Measurements from ENCODE around the gene QRFP. TPM values are rescaled to one million over a fixed set of nuclear protein-coding genes. Genes with fewer than 3 reads are reported as not detected.
A peak's percentile ranks its signal among the peaks of the same experiment; 100 is the strongest.

The QRFP gene
- total and polyA plus RNA-seq, 5 donors from 2014 or later = not detected

DNA sequence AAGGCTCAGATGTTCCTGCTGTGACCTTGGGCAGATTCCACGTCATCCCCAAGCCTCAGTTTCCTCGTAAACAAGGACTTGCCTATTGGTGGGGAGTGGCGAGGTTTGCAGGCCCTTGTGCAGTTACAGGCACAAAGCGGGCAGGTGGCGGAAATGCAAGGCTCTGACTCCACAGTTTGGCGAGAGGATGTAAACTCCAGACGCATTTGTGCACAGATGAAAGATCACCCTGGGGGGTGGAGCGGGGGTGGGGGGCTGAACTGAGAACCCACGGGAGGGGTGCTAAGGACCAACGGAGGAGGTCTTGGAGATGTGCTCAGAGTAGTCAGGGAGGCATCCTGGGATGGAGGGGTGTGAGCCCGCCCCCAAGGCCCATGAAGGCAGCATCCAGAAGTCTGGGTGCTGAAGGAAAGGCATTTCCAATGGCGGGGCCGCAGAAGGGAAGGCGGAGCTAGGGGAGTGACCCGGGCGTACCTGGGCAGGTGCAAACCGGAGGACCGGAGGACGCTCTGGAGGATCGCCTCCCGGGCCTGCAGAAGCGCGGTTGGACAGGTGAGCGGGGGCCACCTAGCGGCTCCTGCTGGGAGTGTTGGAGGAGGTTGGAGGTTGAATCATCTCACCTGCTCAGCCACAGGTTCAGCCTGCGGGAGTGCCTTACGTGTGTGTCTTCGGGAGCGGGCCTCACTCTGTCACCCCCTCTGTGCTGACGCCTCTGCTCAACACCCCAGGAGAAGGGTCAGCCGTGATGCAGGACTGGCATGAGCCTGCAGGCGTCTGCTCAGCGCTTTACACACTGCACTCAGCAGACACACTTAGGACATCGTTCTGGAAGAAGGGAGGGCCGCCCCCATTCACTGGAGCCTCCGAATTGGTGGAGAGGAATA lies 44.3 kb upstream of the QRFP start:
- H3K4me1 Mint-ChIP-seq = peaks cover 0 to 16% (median 7%) of the 10 kb centered on the region in 4 donors
- no peaks in the 10 kb centered on the region for H3K36me3 ChIP-seq (ENCODE audit: control insufficient read depth, insufficient read depth, low read length)
- H3K27ac ChIP-seq (ENCODE audit: insufficient read depth, low read length, poor library complexity, severe bottlenecking) = no peak overlapping the region
- H3K9me3 Mint-ChIP-seq = peaks cover 0 to 4% (median 0%) of the 10 kb centered on the region in 7 donors
- DNase-seq (peak; percentile 48 to 69 (median 62)), ATAC-seq (ENCODE audit: low read depth in 2 of 2) (peak; percentile 80 to 83)
- peaks cover 48% of the 10 kb centered on the region for H3K27me3 Mint-ChIP-seq
- H3K4me3 Mint-ChIP-seq = peak overlapping the region in 3 of 4 donors; percentile 27 to 64 (median 48)
- H3K27ac Mint-ChIP-seq = peak overlapping the region in 1 of 3 donors; percentile 52
- peaks cover 6% of the 10 kb centered on the region for H3K27me3 ChIP-seq (ENCODE audit: control insufficient read depth, insufficient read depth, low read length)
- H3K9me3 ChIP-seq (ENCODE audit: control insufficient read depth in 2 of 2, low read length in 2 of 2) = no peaks in the 10 kb centered on the region
- no peaks in the 10 kb centered on the region for H3K36me3 Mint-ChIP-seq
- H3K4me3 ChIP-seq (ENCODE audit: low read depth, low read length) = no peak overlapping the region
- peaks cover 19% of the 10 kb centered on the region for H3K4me1 ChIP-seq (ENCODE audit: control insufficient read depth, insufficient read depth, low read length, poor library complexity, severe bottlenecking)

DNA sequence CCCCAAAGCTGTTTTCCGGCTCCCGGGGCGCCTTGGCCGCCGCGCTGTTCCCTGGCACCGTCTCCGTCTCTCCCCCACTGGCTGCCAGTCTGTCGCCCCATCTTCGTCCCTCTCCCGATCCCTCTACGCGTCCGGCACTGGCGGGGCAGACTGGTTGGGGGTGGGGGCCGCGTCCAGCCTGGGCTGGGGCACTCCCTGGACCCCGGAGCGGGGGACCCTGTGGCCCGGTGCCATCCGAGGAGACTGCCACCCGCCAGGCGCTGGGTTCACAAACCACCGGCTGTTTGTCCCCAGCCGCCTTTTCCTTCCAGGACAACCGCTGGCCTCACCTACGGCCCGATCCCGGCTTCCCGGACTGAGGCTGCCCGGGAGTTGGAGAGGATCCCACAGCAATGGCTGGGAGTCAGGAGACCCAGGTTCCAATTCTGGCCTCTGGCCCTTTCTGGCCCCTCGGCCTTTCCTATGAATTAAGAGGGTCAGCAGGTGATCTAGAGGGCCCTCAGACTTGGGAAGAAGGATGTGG lies 43.5 kb upstream of the QRFP start:
- no peak overlapping the region for H3K27ac Mint-ChIP-seq
- H3K27me3 Mint-ChIP-seq = peaks cover 53% of the 10 kb centered on the region
- peak overlapping the region in 1 of 4 donors; percentile 48 for H3K4me3 Mint-ChIP-seq
- no peak overlapping the region for H3K27ac ChIP-seq (ENCODE audit: insufficient read depth, low read length, poor library complexity, severe bottlenecking)
- peaks cover 0 to 16% (median 7%) of the 10 kb centered on the region in 4 donors for H3K4me1 Mint-ChIP-seq
- H3K4me3 ChIP-seq (ENCODE audit: low read depth, low read length) = no peak overlapping the region
- no peaks in the 10 kb centered on the region for H3K36me3 Mint-ChIP-seq
- no peak for ATAC-seq (ENCODE audit: low read depth in 2 of 2)
- no peaks in the 10 kb centered on the region for H3K36me3 ChIP-seq (ENCODE audit: control insufficient read depth, insufficient read depth, low read length)
- peaks cover 19% of the 10 kb centered on the region for H3K4me1 ChIP-seq (ENCODE audit: control insufficient read depth, insufficient read depth, low read length, poor library complexity, severe bottlenecking)
- no peak for DNase-seq
- peaks cover 0 to 6% (median 0%) of the 10 kb centered on the region in 7 donors for H3K9me3 Mint-ChIP-seq
- H3K9me3 ChIP-seq (ENCODE audit: control insufficient read depth in 2 of 2, low read length in 2 of 2) = no peaks in the 10 kb centered on the region
- H3K27me3 ChIP-seq (ENCODE audit: control insufficient read depth, insufficient read depth, low read length) = peaks cover 6% of the 10 kb centered on the region

- Histone ChIP-seq H3K27ac (ENCODE audit: insufficient read depth, low read length, poor library complexity, severe bottlenecking) (no peak overlapping the region), H3K4me1 (ENCODE audit: control insufficient read depth, insufficient read depth, low read length, poor library complexity, severe bottlenecking) (peaks cover 19% of the 10 kb centered on the region), H3K36me3 (ENCODE audit: control insufficient read depth, insufficient read depth, low read length) (no peaks in the 10 kb centered on the region), H3K27me3 (ENCODE audit: control insufficient read depth, insufficient read depth, low read length) (peaks cover 6% of the 10 kb centered on the region), H3K9me3 (ENCODE audit: control insufficient read depth in 2 of 2, low read length in 2 of 2) (no peaks in the 10 kb centered on the region), H3K4me3 (ENCODE audit: low read depth, low read length) (no peak overlapping the region)
- Mint-ChIP-seq H3K4me3 (no peak overlapping the region), H3K27me3 (peaks cover 58% of the 10 kb centered on the region), H3K36me3 (no peaks in the 10 kb centered on the region), H3K4me1 (peaks cover 0 to 16% (median 7%) of the 10 kb centered on the region in 4 donors), H3K27ac (no peak overlapping the region), H3K9me3 (peaks cover 0 to 6% (median 0%) of the 10 kb centered on the region in 7 donors)
- DNase-seq (peak in 1 of 3 donors; percentile 14), ATAC-seq (ENCODE audit: low read depth in 2 of 2) (no peak)
These were observed 42.9 kb upstream of the QRFP start for GRCh38 chr9:130939405-130940026.

DNA sequence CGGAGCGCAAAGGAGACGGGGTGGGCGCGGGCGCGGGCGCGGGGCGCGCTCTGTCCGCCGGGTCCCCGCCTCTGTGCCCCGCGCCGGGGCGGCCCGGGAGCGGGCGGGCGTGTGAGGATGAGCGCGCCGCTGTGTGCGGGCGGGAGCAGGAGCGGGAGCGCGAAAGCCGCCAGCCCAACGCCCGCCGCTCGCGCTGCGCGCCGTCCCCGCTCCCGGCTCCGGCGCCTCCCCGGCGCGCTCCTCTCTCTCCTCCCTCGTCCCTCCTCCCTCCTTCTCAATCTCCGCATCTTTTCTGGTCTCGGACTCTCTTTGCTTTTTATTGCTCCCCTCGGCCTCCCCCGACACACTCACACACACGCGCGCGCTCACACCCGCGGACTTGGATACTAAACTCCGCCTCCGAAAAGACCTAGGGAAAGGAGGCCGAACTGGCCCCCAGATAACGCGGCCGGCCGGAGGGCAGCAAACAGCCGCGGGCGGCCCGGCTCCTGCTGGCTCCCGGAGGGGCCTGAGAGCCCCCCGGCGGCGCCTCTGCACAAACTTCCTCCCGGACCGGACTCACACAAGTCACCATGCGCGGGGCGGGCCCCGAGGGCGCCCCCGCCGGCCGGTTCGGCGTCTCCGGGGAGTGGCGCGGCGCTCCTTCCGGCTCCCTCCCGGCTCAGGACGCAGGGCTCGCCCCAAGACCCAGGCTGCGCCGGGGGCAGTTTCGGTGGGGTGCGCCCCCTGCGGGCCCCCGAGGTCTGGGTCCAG lies 42.2 kb upstream of the QRFP start, which contains the start of gene FIBCD1:
Gene FIBCD1, minus strand, starts transcription at position 596 of the 753 bp plus-strand sequence. CDS start 640 bp downstream, outside the sequence.
- ATAC-seq (ENCODE audit: low read depth in 2 of 2) = no peak
- Histone ChIP-seq H3K27me3 (ENCODE audit: control insufficient read depth, insufficient read depth, low read length) (peaks cover 6% of the 10 kb centered on the region), H3K4me3 (ENCODE audit: low read depth, low read length) (no peak within 1 kb of the TSS), H3K9me3 (ENCODE audit: control insufficient read depth in 2 of 2, low read length in 2 of 2) (no peaks in the 10 kb centered on the region), H3K27ac (ENCODE audit: insufficient read depth, low read length, poor library complexity, severe bottlenecking) (no peak within 1 kb of the TSS), H3K4me1 (ENCODE audit: control insufficient read depth, insufficient read depth, low read length, poor library complexity, severe bottlenecking) (peaks cover 19% of the 10 kb centered on the region), H3K36me3 (ENCODE audit: control insufficient read depth, insufficient read depth, low read length) (no peaks in the 10 kb centered on the region)
- no peak within 1 kb of the TSS for H3K4me3 Mint-ChIP-seq
- H3K4me1 Mint-ChIP-seq = peaks cover 0 to 16% (median 7%) of the 10 kb centered on the region in 4 donors
- peak in 1 of 3 donors; percentile 38 for DNase-seq
- H3K36me3 Mint-ChIP-seq = no peaks in the 10 kb centered on the region
- peaks cover 62% of the 10 kb centered on the region for H3K27me3 Mint-ChIP-seq
- H3K27ac Mint-ChIP-seq = no peak within 1 kb of the TSS
- peaks cover 0 to 6% (median 0%) of the 10 kb centered on the region in 7 donors for H3K9me3 Mint-ChIP-seq

- Mint-ChIP-seq H3K9me3 (peaks cover 0 to 6% (median 0%) of the 10 kb centered on the region in 7 donors), H3K27me3 (peaks cover 63% of the 10 kb centered on the region), H3K27ac (no peak overlapping the region), H3K4me1 (peaks cover 0 to 16% (median 7%) of the 10 kb centered on the region in 4 donors), H3K4me3 (no peak overlapping the region), H3K36me3 (no peaks in the 10 kb centered on the region)
- Histone ChIP-seq H3K4me1 (ENCODE audit: control insufficient read depth, insufficient read depth, low read length, poor library complexity, severe bottlenecking) (peaks cover 19% of the 10 kb centered on the region), H3K36me3 (ENCODE audit: control insufficient read depth, insufficient read depth, low read length) (no peaks in the 10 kb centered on the region), H3K4me3 (ENCODE audit: low read depth, low read length) (no peak overlapping the region), H3K27me3 (ENCODE audit: control insufficient read depth, insufficient read depth, low read length) (peaks cover 6% of the 10 kb centered on the region), H3K9me3 (ENCODE audit: control insufficient read depth in 2 of 2, low read length in 2 of 2) (no peaks in the 10 kb centered on the region), H3K27ac (ENCODE audit: insufficient read depth, low read length, poor library complexity, severe bottlenecking) (no peak overlapping the region)
- DNase-seq (no peak), ATAC-seq (ENCODE audit: low read depth in 2 of 2) (no peak)
These were observed 41.6 kb upstream of the QRFP start for GRCh38 chr9:130938184-130938651.

DNA sequence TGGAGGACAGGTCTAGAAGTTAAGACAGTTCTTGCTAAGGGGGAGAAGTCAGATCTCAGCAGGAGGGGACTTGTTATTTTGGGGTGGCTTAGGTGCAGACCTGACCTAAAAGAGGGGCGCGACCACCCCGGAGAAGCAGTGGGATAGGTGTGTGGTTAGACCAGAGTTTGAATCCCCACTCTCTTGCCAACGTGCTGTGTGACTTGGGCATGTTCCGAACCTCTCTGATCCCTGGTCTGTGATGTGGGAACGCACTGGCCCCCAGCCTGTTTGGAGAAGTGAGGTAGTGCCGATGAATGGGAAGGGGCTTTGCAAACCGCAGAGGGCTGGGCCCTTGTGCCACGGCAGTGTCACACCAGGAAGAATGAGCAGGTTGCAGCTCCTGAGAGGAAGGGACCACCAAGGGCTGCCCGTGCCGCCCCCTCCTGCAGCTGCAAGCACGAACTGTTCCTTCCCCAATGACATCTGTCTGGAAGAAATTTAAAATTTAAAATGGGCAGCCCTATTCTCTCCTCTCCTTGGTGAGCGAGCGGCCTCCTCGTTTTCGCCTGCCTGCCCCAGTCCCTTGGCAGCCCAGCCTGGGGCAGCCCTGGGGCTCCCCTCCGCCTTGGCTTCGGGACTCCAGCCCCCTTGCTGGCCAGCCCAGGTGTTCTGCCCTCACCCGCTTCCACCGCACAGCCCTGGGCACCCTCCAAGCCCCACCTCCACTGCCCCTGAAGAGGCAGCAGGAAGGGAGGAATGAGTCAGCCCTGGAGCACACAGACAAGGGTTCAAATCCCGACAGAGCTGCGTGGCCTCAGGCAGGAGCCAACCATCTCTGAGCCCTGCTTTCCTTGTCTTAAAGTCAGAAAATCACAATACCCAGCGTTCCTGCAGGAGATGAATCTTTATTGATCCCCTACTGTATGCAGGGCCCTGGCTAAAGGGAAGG lies 40.8 kb upstream of the QRFP start:
- H3K4me1 Mint-ChIP-seq = peaks cover 0 to 16% (median 7%) of the 10 kb centered on the region in 4 donors
- H3K27ac Mint-ChIP-seq = no peak overlapping the region
- peaks cover 67% of the 10 kb centered on the region for H3K27me3 Mint-ChIP-seq
- Histone ChIP-seq H3K4me1 (ENCODE audit: control insufficient read depth, insufficient read depth, low read length, poor library complexity, severe bottlenecking) (peaks cover 19% of the 10 kb centered on the region), H3K27me3 (ENCODE audit: control insufficient read depth, insufficient read depth, low read length) (peaks cover 6% of the 10 kb centered on the region), H3K9me3 (ENCODE audit: control insufficient read depth in 2 of 2, low read length in 2 of 2) (no peaks in the 10 kb centered on the region), H3K4me3 (ENCODE audit: low read depth, low read length) (no peak overlapping the region), H3K27ac (ENCODE audit: insufficient read depth, low read length, poor library complexity, severe bottlenecking) (no peak overlapping the region), H3K36me3 (ENCODE audit: control insufficient read depth, insufficient read depth, low read length) (no peaks in the 10 kb centered on the region)
- peaks cover 0 to 6% (median 0%) of the 10 kb centered on the region in 7 donors for H3K9me3 Mint-ChIP-seq
- no peak for ATAC-seq (ENCODE audit: low read depth in 2 of 2)
- peak overlapping the region in 2 of 4 donors; percentile 22 to 48 for H3K4me3 Mint-ChIP-seq
- DNase-seq = no peak
- no peaks in the 10 kb centered on the region for H3K36me3 Mint-ChIP-seq
